ENCODE data around the gene NRROS. TPM values are rescaled to one million over a fixed set of nuclear protein-coding genes. Genes with fewer than 3 reads are reported as not detected.

Gene NRROS
- total and polyA plus RNA-seq, 4 experiments from 2014 or later = 4.6 to 20.0 (median 11.9) TPM

GRCh38 chr3:196654006-196654734 is 14.7 kb downstream of the NRROS start:
- H3K4me1 ChIP-seq (ENCODE audit: insufficient read depth, low read length) = peaks cover 34% of the 10 kb centered on the region
- no peak overlapping the region for H3K4me3 Mint-ChIP-seq
- no peaks in the 10 kb centered on the region for H3K9me3 Mint-ChIP-seq
- ChIA-PET CTCF (ENCODE audit: partially characterized antibody) (interaction anchor here (0.5 to 1.0 kb wide), 3 partner anchors 22 to 111 kb away, joined by 3 to 5 read pairs (median 4); no protein-coding TSS in a partner anchor), POLR2A (ENCODE audit: partially characterized antibody) (interaction anchor here (0.9 to 1.3 kb wide), 4 partner anchors 12 to 41 kb away, joined by 3 to 4 read pairs (median 3); partner anchors contain the start of gene NRROS)
- no peaks in the 10 kb centered on the region for H3K27me3 ChIP-seq (ENCODE audit: insufficient read depth, low read length)
- no peaks in the 10 kb centered on the region for H3K9me3 ChIP-seq (ENCODE audit: control insufficient read depth in 1 of 2, low read length in 2 of 2)
- peaks cover 34 to 64% of the 10 kb centered on the region in 2 donors for H3K36me3 Mint-ChIP-seq
- H3K27me3 Mint-ChIP-seq = no peaks in the 10 kb centered on the region
- peaks cover 15 to 46% (median 29%) of the 10 kb centered on the region in 4 donors for H3K4me1 Mint-ChIP-seq
- H3K36me3 ChIP-seq (ENCODE audit: insufficient read depth, low read length) = peaks cover 40% of the 10 kb centered on the region
- intact Hi-C loops (cut with micrococcal nuclease) = no loop called here
- peak overlapping the region in 4 of 7 donors; percentile 8 to 64 (median 26) for H3K27ac Mint-ChIP-seq
- no peak for DNase-seq
- H3K4me3 ChIP-seq (ENCODE audit: low read length in 2 of 2) = no peak overlapping the region
- H3K27ac ChIP-seq (ENCODE audit: low read depth, low read length) = no peak overlapping the region

- H3K4me1 ChIP-seq (ENCODE audit: insufficient read depth, low read length) = peaks cover 33% of the 10 kb centered on the region
- H3K4me3 ChIP-seq (ENCODE audit: low read length in 2 of 2) = no peak overlapping the region
- ChIA-PET CTCF (ENCODE audit: partially characterized antibody) (interaction anchor here (0.5 to 1.8 kb wide), 2 partner anchors 30 to 111 kb away, joined by 3 to 6 read pairs; no protein-coding TSS in a partner anchor), POLR2A (ENCODE audit: partially characterized antibody) (interaction anchor here (0.9 to 1.2 kb wide), 2 partner anchors 23 to 42 kb away, joined by 3 read pairs; no protein-coding TSS in a partner anchor)
- DNase-seq = no peak
- no peaks in the 10 kb centered on the region for H3K9me3 Mint-ChIP-seq
- H3K27ac ChIP-seq (ENCODE audit: low read depth, low read length) = no peak overlapping the region
- H3K27me3 Mint-ChIP-seq = no peaks in the 10 kb centered on the region
- no peaks in the 10 kb centered on the region for H3K27me3 ChIP-seq (ENCODE audit: insufficient read depth, low read length)
- peak overlapping the region in 1 of 7 donors; percentile 8 for H3K27ac Mint-ChIP-seq
- intact Hi-C loops (cut with micrococcal nuclease) = no loop called here
- H3K4me3 Mint-ChIP-seq = no peak overlapping the region
- H3K4me1 Mint-ChIP-seq = peaks cover 15 to 44% (median 28%) of the 10 kb centered on the region in 4 donors
- H3K36me3 ChIP-seq (ENCODE audit: insufficient read depth, low read length) = peaks cover 40% of the 10 kb centered on the region
- H3K36me3 Mint-ChIP-seq = peaks cover 34 to 68% of the 10 kb centered on the region in 2 donors
- no peaks in the 10 kb centered on the region for H3K9me3 ChIP-seq (ENCODE audit: control insufficient read depth in 1 of 2, low read length in 2 of 2)
These were observed 15.2 kb downstream of the NRROS start for GRCh38 chr3:196654735-196655090.

- H3K36me3 Mint-ChIP-seq = peaks cover 36 to 70% of the 10 kb centered on the region in 2 donors
- ChIA-PET POLR2A (ENCODE audit: partially characterized antibody) (no interaction called here), CTCF (ENCODE audit: partially characterized antibody) (interaction anchor here (1.0 to 1.8 kb wide), 3 partner anchors 29 to 116 kb away, joined by 3 to 6 read pairs (median 5); no protein-coding TSS in a partner anchor)
- peaks cover 14 to 37% (median 26%) of the 10 kb centered on the region in 4 donors for H3K4me1 Mint-ChIP-seq
- intact Hi-C loops (cut with micrococcal nuclease) = no loop called here
- no peak overlapping the region for H3K4me3 Mint-ChIP-seq
- H3K27me3 Mint-ChIP-seq = no peaks in the 10 kb centered on the region
- peaks cover 26% of the 10 kb centered on the region for H3K4me1 ChIP-seq (ENCODE audit: insufficient read depth, low read length)
- no peak for DNase-seq
- no peak overlapping the region for H3K4me3 ChIP-seq (ENCODE audit: low read length in 2 of 2)
- H3K27ac ChIP-seq (ENCODE audit: low read depth, low read length) = no peak overlapping the region
- no peaks in the 10 kb centered on the region for H3K9me3 Mint-ChIP-seq
- H3K27ac Mint-ChIP-seq = peak overlapping the region in 2 of 7 donors; percentile 27 to 41
- H3K36me3 ChIP-seq (ENCODE audit: insufficient read depth, low read length) = peaks cover 42% of the 10 kb centered on the region
- no peaks in the 10 kb centered on the region for H3K27me3 ChIP-seq (ENCODE audit: insufficient read depth, low read length)
- no peaks in the 10 kb centered on the region for H3K9me3 ChIP-seq (ENCODE audit: control insufficient read depth in 1 of 2, low read length in 2 of 2)
These were observed 16.0 kb downstream of the NRROS start for GRCh38 chr3:196655496-196655895.

DNA sequence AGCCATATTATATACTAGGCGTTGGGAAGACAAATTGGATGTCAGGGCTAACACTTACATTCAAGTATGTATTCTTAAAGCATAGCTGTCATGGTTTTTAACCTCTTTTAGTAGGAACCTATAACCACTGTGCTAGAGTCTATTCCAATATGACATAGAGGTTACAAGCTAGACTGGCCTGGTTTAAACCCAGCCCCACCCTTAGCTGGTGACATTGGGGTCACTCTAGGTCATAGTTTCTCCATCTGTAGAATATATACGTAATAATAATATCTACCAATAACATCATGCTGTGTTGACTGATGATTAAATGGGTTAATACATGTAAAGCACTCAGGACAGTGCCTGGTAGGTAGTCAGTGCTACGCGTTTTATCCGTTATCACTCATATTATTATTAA is 16.7 kb downstream of the NRROS start:
- no peak overlapping the region for H3K4me3 ChIP-seq (ENCODE audit: low read length in 2 of 2)
- peak overlapping the region in 2 of 7 donors; percentile 27 to 31 for H3K27ac Mint-ChIP-seq
- H3K36me3 Mint-ChIP-seq = peaks cover 41 to 75% of the 10 kb centered on the region in 2 donors
- CTCF ChIA-PET (ENCODE audit: partially characterized antibody) = interaction anchor here (1.0 to 1.8 kb wide), 4 partner anchors 29 to 117 kb away, joined by 3 to 6 read pairs (median 4); no protein-coding TSS in a partner anchor
- POLR2A ChIA-PET (ENCODE audit: partially characterized antibody) = interaction anchor here (0.6 kb wide), 1 partner anchor 14 kb away, joined by 3 read pairs; no protein-coding TSS in a partner anchor
- no peaks in the 10 kb centered on the region for H3K9me3 ChIP-seq (ENCODE audit: control insufficient read depth in 1 of 2, low read length in 2 of 2)
- H3K27me3 ChIP-seq (ENCODE audit: insufficient read depth, low read length) = no peaks in the 10 kb centered on the region
- intact Hi-C loops (cut with micrococcal nuclease) = no loop called here
- no peak overlapping the region for H3K27ac ChIP-seq (ENCODE audit: low read depth, low read length)
- DNase-seq = no peak
- no peaks in the 10 kb centered on the region for H3K27me3 Mint-ChIP-seq
- H3K9me3 Mint-ChIP-seq = no peaks in the 10 kb centered on the region
- H3K4me1 Mint-ChIP-seq = peaks cover 10 to 30% (median 19%) of the 10 kb centered on the region in 4 donors
- no peak overlapping the region for H3K4me3 Mint-ChIP-seq
- peaks cover 49% of the 10 kb centered on the region for H3K36me3 ChIP-seq (ENCODE audit: insufficient read depth, low read length)
- H3K4me1 ChIP-seq (ENCODE audit: insufficient read depth, low read length) = peaks cover 18% of the 10 kb centered on the region

DNA sequence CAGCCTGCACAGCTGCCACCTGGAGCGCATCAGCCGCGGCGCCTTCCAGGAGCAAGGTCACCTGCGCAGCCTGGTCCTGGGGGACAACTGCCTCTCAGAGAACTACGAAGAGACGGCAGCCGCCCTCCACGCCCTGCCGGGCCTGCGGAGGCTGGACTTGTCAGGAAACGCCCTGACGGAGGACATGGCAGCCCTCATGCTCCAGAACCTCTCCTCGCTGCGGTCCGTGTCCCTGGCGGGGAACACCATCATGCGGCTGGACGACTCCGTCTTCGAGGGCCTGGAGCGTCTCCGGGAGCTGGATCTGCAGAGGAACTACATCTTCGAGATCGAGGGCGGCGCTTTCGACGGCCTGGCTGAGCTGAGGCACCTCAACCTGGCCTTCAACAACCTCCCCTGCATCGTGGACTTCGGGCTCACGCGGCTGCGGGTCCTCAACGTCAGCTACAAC is 20.4 kb downstream of the NRROS start:
- H3K27ac ChIP-seq (ENCODE audit: low read depth, low read length) = no peak overlapping the region
- ChIA-PET POLR2A (ENCODE audit: partially characterized antibody) (interaction anchor here (1.2 kb wide), 1 partner anchor 17 kb away, joined by 3 read pairs; no protein-coding TSS in a partner anchor), CTCF (ENCODE audit: partially characterized antibody) (interaction anchor here (1.1 kb wide), 1 partner anchor 28 kb away, joined by 3 read pairs; no protein-coding TSS in a partner anchor)
- peaks cover 49 to 57% of the 10 kb centered on the region in 2 donors for H3K36me3 Mint-ChIP-seq
- no peaks in the 10 kb centered on the region for H3K27me3 ChIP-seq (ENCODE audit: insufficient read depth, low read length)
- peaks cover 41% of the 10 kb centered on the region for H3K36me3 ChIP-seq (ENCODE audit: insufficient read depth, low read length)
- peaks cover 0 to 4% (median 2%) of the 10 kb centered on the region in 4 donors for H3K4me1 Mint-ChIP-seq
- DNase-seq = no peak
- no peaks in the 10 kb centered on the region for H3K9me3 ChIP-seq (ENCODE audit: control insufficient read depth in 1 of 2, low read length in 2 of 2)
- no peak overlapping the region for H3K4me3 ChIP-seq (ENCODE audit: low read length in 2 of 2)
- intact Hi-C loops (cut with micrococcal nuclease) = no loop called here
- no peaks in the 10 kb centered on the region for H3K4me1 ChIP-seq (ENCODE audit: insufficient read depth, low read length)
- no peaks in the 10 kb centered on the region for H3K9me3 Mint-ChIP-seq
- H3K27ac Mint-ChIP-seq = no peak overlapping the region
- H3K4me3 Mint-ChIP-seq = no peak overlapping the region
- no peaks in the 10 kb centered on the region for H3K27me3 Mint-ChIP-seq

- DNase-seq = no peak
- H3K9me3 ChIP-seq (ENCODE audit: control insufficient read depth in 1 of 2, low read length in 2 of 2) = no peaks in the 10 kb centered on the region
- H3K4me3 ChIP-seq (ENCODE audit: low read length in 2 of 2) = no peak overlapping the region
- H3K36me3 Mint-ChIP-seq = peaks cover 46 to 53% of the 10 kb centered on the region in 2 donors
- intact Hi-C loops (cut with micrococcal nuclease) = no loop called here
- peak overlapping the region in 1 of 7 donors; percentile 37 for H3K27ac Mint-ChIP-seq
- H3K27ac ChIP-seq (ENCODE audit: low read depth, low read length) = no peak overlapping the region
- ChIA-PET CTCF (ENCODE audit: partially characterized antibody) (interaction anchor here (0.5 to 1.1 kb wide), 3 partner anchors 28 to 209 kb away, joined by 3 to 4 read pairs (median 3); no protein-coding TSS in a partner anchor), POLR2A (ENCODE audit: partially characterized antibody) (interaction anchor here (0.8 to 1.3 kb wide), 3 partner anchors 16 to 28 kb away, joined by 3 to 4 read pairs (median 3); no protein-coding TSS in a partner anchor)
- H3K4me1 Mint-ChIP-seq = peaks cover 0 to 3% (median 1%) of the 10 kb centered on the region in 4 donors
- no peaks in the 10 kb centered on the region for H3K27me3 ChIP-seq (ENCODE audit: insufficient read depth, low read length)
- no peaks in the 10 kb centered on the region for H3K27me3 Mint-ChIP-seq
- H3K4me1 ChIP-seq (ENCODE audit: insufficient read depth, low read length) = no peaks in the 10 kb centered on the region
- H3K9me3 Mint-ChIP-seq = no peaks in the 10 kb centered on the region
- peaks cover 36% of the 10 kb centered on the region for H3K36me3 ChIP-seq (ENCODE audit: insufficient read depth, low read length)
- no peak overlapping the region for H3K4me3 Mint-ChIP-seq
These were observed 21.1 kb downstream of the NRROS start for GRCh38 chr3:196660381-196661166.
